ENCODE results near the gene NYAP2.

Gene NYAP2

GRCh38 chr2:225479386-225479785 lies 79.9 kb downstream of the NYAP2 start:
- no peaks in the 10 kb centered on the region for H3K4me1 ChIP-seq
- H3K36me3 ChIP-seq: no peaks in the 10 kb centered on the region
- no peak overlapping the region for H3K4me3 ChIP-seq
- intact Hi-C loops (cut with DNase I; ENCODE audit: low total_unique reads): no loop called here
- H3K27me3 ChIP-seq: no peaks in the 10 kb centered on the region
- no peak overlapping the region for H3K27ac ChIP-seq
- no peaks in the 10 kb centered on the region for H3K9me3 ChIP-seq
- TF ChIP-seq, protein P1, sequence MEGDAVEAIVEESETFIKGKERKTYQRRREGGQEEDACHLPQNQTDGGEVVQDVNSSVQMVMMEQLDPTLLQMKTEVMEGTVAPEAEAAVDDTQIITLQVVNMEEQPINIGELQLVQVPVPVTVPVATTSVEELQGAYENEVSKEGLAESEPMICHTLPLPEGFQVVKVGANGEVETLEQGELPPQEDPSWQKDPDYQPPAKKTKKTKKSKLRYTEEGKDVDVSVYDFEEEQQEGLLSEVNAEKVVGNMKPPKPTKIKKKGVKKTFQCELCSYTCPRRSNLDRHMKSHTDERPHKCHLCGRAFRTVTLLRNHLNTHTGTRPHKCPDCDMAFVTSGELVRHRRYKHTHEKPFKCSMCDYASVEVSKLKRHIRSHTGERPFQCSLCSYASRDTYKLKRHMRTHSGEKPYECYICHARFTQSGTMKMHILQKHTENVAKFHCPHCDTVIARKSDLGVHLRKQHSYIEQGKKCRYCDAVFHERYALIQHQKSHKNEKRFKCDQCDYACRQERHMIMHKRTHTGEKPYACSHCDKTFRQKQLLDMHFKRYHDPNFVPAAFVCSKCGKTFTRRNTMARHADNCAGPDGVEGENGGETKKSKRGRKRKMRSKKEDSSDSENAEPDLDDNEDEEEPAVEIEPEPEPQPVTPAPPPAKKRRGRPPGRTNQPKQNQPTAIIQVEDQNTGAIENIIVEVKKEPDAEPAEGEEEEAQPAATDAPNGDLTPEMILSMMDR (IDR thresholded peaks at IDR 0.05): no peak
- DNase-seq: no peak

- TF ChIP-seq, protein P1 (IDR thresholded peaks at IDR 0.05): no peak
- Histone ChIP-seq H3K27me3 (no peaks in the 10 kb centered on the region), H3K27ac (no peak overlapping the region), H3K9me3 (no peaks in the 10 kb centered on the region), H3K4me3 (no peak overlapping the region), H3K36me3 (no peaks in the 10 kb centered on the region), H3K4me1 (no peaks in the 10 kb centered on the region)
- intact Hi-C loops (cut with DNase I; ENCODE audit: low total_unique reads): no loop called here
- DNase-seq: no peak
These were observed 85.2 kb downstream of the NYAP2 start for GRCh38 chr2:225484751-225485150.

DNA sequence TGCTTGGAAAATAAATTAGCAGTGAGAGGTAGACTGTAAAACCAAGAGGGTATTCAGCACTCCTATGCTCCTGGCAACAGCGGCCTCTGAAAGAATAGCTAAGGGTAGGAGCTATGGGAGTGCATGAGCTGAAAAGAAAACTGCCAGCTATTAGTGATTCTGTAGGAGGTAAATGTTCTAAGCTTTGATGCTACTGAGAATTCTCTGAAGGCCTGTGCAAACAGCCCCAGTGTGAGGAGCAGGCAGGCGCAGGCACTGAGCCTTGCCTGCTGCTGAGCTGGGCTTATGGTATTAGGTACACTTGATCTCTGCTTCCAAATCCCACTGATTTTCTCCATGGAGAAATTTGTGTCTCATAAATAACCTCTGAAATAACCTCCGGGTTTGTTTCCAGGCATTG lies 86.7 kb downstream of the NYAP2 start:
- TF ChIP-seq, protein P1 (IDR thresholded peaks at IDR 0.05): no peak
- DNase-seq: no peak
- H3K4me3 ChIP-seq: no peak overlapping the region
- no peaks in the 10 kb centered on the region for H3K9me3 ChIP-seq
- intact Hi-C loops (cut with DNase I; ENCODE audit: low total_unique reads): no loop called here
- H3K27me3 ChIP-seq: no peaks in the 10 kb centered on the region
- no peaks in the 10 kb centered on the region for H3K36me3 ChIP-seq
- H3K4me1 ChIP-seq: no peaks in the 10 kb centered on the region
- no peak overlapping the region for H3K27ac ChIP-seq

DNA sequence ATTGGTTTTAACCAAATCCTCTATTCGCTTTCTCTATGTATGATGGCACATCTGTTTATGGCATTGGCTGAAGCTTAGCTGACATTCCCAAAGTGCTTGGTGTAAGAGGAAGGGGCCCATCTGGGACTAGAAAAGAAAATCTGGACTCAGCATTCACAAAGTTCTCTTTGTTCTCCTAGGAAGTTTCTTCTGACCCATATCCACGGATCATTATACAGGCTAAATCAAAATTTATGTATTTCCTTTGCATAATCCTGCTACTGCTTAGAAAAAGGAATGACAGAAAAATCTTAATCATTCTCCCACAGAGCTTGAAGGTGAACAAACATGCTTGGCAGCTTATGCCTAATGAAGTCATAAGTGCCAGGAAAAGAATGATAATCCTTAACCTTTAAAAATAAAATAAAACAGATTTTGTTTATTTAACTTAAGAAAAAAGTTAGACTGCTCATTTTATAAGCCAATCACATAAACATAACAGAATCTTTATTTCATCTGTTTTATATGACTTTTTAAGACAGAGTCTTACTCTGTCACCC lies 88.4 kb downstream of the NYAP2 start:
- H3K36me3 ChIP-seq: no peaks in the 10 kb centered on the region
- no peaks in the 10 kb centered on the region for H3K4me1 ChIP-seq
- no peaks in the 10 kb centered on the region for H3K9me3 ChIP-seq
- intact Hi-C loops (cut with DNase I; ENCODE audit: low total_unique reads): no loop called here
- no peak overlapping the region for H3K27ac ChIP-seq
- no peak overlapping the region for H3K4me3 ChIP-seq
- TF ChIP-seq, protein P1 (IDR thresholded peaks at IDR 0.05): no peak
- no peak for DNase-seq
- no peaks in the 10 kb centered on the region for H3K27me3 ChIP-seq

DNA sequence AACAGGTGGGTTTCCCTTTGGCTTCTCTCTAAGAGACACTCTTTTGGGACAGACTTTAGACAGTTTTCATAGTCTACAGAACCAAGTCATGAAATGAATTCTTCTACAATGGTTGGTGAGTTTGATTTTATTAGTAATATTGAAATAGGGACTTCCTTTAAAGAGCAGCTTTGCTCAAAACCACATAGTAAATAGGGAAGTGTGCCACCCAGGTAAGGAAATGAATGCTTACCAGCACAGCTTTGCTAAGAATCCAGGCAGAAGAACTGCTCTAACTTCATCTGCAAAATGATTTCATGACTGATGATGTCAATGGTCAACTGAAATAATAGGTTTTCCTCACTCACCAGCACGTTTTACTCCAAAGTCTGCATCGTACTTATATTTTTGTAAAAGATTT lies 89.2 kb downstream of the NYAP2 start:
- DNase-seq: no peak
- intact Hi-C loops (cut with DNase I; ENCODE audit: low total_unique reads): no loop called here

More for the DNA sequence above, 89.2 kb downstream of the NYAP2 start:
- H3K4me3 ChIP-seq: no peak overlapping the region
- H3K27me3 ChIP-seq: no peaks in the 10 kb centered on the region
- H3K4me1 ChIP-seq: no peaks in the 10 kb centered on the region
- TF ChIP-seq, protein P1 (IDR thresholded peaks at IDR 0.05): no peak
- H3K36me3 ChIP-seq: no peaks in the 10 kb centered on the region
- H3K27ac ChIP-seq: no peak overlapping the region
- no peaks in the 10 kb centered on the region for H3K9me3 ChIP-seq
